Islet of Langerhans (tissue), 1 donor: Measurements from ENCODE around the gene ARHGAP6.

Experiments
- FAIRE-seq: peaks from one replicate; lab custom pipeline; 2011; peaks lifted over from hg19 to GRCh38; lab: Jason Lieb, UNC

The ARHGAP6 gene

GRCh38 chrX:11349661-11350337, 315.9 kb downstream of the ARHGAP6 start:
- peak; percentile 71 for FAIRE-seq

- FAIRE-seq: no peak
Observed at GRCh38 chrX:11349020-11349419, 316.7 kb downstream of the ARHGAP6 start.

GRCh38 chrX:11347300-11347699, 318.4 kb downstream of the ARHGAP6 start:
- no peak for FAIRE-seq

- no peak for FAIRE-seq
Observed at GRCh38 chrX:11346121-11346682, 319.5 kb downstream of the ARHGAP6 start.

- peak; percentile 81 for FAIRE-seq
Observed at GRCh38 chrX:11342673-11343072, 323.0 kb downstream of the ARHGAP6 start.

GRCh38 chrX:11341274-11342201, 324.2 kb downstream of the ARHGAP6 start:
- FAIRE-seq: peak; percentile 97

- FAIRE-seq: no peak
Observed at GRCh38 chrX:11337292-11338009, 328.3 kb downstream of the ARHGAP6 start.

- no peak for FAIRE-seq
Observed at GRCh38 chrX:11336201-11336600, 329.5 kb downstream of the ARHGAP6 start.

- FAIRE-seq: no peak
Observed at GRCh38 chrX:11334165-11334564, 331.6 kb downstream of the ARHGAP6 start.

- FAIRE-seq: no peak
Observed at GRCh38 chrX:11331788-11332187, 333.9 kb downstream of the ARHGAP6 start.

GRCh38 chrX:11329021-11329420, 336.7 kb downstream of the ARHGAP6 start:
- no peak for FAIRE-seq

- no peak for FAIRE-seq
Observed at GRCh38 chrX:11328134-11328533, 337.6 kb downstream of the ARHGAP6 start.

GRCh38 chrX:11321986-11322385, 343.7 kb downstream of the ARHGAP6 start:
- no peak for FAIRE-seq

GRCh38 chrX:11319806-11320520, 345.8 kb downstream of the ARHGAP6 start:
- no peak for FAIRE-seq

GRCh38 chrX:11311706-11312105, 354.0 kb downstream of the ARHGAP6 start:
- no peak for FAIRE-seq

GRCh38 chrX:11309220-11309619, 356.5 kb downstream of the ARHGAP6 start:
- no peak for FAIRE-seq

GRCh38 chrX:11305641-11306040, 360.1 kb downstream of the ARHGAP6 start:
- FAIRE-seq: no peak

- no peak for FAIRE-seq
Observed at GRCh38 chrX:11304829-11305228, 360.9 kb downstream of the ARHGAP6 start.

- FAIRE-seq: no peak
Observed at GRCh38 chrX:11298600-11298999, 367.1 kb downstream of the ARHGAP6 start.

- FAIRE-seq: no peak
Observed at GRCh38 chrX:11296051-11296450, 369.7 kb downstream of the ARHGAP6 start.

GRCh38 chrX:11293113-11293512, 372.6 kb downstream of the ARHGAP6 start, which contains the start of gene AMELX:
Gene AMELX (plus strand): TSS chrX:11293413. CDS start chrX:11294789, 1,376 bp downstream.
- FAIRE-seq: no peak
